GM19239 (cell line): ENCODE measurements around the gene TPSB2.
"Not testable (repeated sequence)": the region's sequence is repeated elsewhere in the genome, so short reads cannot be mapped to it uniquely, and the experiment has no call there.

Source experiments
- DNase-seq: peaks from one replicate; pipeline ENCODE4 v3.0.0; 2011; ENCODE audit warnings: low spot score; ENCODE audit not compliant: insufficient read length
- FAIRE-seq: peaks from 2 replicates; lab custom pipeline; 2011; peaks lifted over from hg19 to GRCh38; lab: Jason Lieb, UNC

Gene TPSB2

DNA sequence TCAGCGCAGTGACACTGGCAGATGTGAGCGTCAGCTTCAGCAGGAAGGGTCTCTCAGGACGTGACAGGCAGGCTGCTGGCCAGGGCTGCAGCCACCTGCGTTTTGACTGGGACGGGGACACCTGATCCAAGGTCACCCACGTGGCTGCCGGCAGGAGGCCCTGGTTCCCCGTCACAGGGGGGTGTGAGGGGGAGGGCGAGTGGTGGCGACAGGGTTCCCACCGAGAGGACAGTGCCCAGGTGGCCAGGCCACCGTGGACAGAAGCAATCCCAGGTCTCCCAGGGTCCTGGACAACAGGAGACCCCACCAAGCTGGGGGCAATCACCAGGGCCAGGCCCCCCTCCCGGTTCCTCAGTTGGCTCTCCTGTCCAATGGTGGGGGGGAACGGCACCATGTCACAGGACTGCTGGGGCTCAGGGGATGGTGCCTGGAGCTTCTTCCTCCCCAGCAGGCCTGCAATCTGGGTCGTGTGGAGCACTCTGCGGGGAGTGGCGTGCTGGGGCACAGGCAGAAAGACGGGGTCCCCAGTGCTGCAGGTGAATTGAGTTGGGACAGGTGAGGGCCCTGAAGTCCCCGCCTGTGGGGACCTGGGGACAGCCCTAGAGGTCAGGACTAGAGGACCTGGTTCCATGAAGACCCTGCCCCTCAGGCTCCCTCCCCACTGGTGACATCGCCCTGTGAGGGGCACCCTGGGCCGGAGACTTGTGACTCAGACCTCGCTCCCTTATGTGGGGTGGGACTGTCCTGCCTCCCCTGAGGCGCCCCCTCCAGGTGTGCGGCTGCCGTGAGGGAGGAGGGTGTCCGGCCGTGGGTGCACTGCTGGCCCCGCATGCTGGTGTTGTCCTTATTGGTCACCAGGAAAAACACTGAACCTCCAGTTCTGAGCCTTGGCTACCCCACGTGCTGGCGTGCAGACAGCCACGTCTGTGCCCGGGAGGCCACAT is 14.2 kb upstream of the TPSB2 start:
- not testable (repeated sequence) for DNase-seq, FAIRE-seq

GRCh38 chr16:1243363-1243762 is 13.4 kb upstream of the TPSB2 start:
- DNase-seq, FAIRE-seq: not testable (repeated sequence)

DNA sequence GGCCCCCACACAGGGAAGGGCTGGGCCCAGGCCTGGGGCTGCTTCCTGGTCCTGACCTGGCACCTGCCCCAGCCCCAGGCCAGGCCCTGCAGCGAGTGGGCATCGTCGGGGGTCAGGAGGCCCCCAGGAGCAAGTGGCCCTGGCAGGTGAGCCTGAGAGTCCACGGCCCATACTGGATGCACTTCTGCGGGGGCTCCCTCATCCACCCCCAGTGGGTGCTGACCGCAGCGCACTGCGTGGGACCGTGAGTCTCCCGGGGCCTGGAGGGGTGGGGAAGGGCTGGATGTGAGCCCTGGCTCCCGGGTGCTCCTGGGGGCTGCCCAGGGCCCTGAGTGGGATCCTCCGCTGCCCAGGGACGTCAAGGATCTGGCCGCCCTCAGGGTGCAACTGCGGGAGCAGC is 11.1 kb upstream of the TPSB2 start:
- not testable (repeated sequence) for FAIRE-seq, DNase-seq

GRCh38 chr16:1240436-1240835 is 10.5 kb upstream of the TPSB2 start, which contains the start of gene TPSAB1:
TSS of gene TPSAB1 (plus strand) at chr16:1240705. CDS start at chr16:1240939, 234 bp downstream.
- DNase-seq, FAIRE-seq: not testable (repeated sequence)

DNA sequence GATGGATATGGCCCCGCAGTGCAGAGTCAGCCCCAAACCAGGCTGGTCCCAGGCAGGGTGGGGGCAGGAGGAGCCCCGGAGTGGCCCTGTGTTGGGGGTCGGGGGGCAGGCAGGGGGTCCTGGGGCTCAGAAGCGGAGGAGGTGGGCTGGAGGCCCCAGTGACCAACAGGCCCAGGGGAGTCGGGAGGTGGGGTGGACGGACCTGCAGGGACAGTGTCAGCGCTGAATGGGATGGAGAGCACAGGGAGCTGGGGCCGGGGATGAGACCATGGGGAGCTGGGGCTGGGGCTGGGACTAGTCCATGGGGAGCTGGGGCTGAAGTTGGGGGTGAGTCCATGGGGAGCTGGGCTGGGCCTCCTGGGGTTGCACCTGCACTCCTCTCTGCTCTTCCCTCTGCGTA is 9.6 kb upstream of the TPSB2 start:
- FAIRE-seq, DNase-seq: not testable (repeated sequence)

GRCh38 chr16:1238909-1239308 is 8.9 kb upstream of the TPSB2 start:
- DNase-seq, FAIRE-seq: not testable (repeated sequence)

DNA sequence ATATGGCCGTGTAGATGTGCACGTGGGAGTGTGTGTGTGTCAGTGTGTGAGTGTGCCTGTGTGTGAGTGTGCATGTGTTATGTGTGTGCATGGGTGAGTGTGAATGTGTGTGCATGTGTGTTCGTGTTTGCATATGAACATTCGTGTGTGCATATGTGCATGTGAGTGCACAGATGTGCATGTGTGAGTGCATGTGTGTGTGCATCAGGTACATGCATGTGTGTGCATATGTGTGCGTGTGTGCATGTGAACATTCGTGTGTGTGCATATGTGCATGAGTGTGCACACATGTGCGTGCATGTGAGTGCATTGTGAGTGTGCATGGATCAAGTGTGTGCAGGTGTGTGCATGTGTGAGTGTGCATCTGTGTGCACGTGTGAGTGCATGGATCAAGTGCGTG is 8.0 kb upstream of the TPSB2 start:
- FAIRE-seq = no peak
- no peak for DNase-seq

DNA sequence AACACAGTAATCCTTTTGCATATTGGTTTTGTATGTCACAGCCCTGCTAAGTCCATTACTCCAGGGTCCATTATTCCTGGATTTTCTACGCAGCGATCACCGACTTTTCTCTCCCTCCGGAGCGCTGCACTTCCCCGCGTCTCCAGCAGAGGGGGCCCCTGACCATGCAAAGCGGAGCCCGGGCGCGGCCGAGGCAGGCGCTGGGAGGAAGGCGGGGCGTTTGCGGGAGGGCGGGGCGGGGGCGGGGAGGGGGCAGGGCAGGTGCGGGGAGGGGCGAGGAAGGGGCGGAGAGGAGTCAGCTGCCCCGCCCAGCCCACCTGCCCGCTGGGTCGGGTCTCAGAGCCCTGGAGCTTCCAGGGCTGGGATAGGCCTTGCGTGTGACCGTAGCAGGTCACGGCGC is 6.7 kb upstream of the TPSB2 start:
- FAIRE-seq = peak; percentile 89
- not testable (repeated sequence) for DNase-seq

DNA sequence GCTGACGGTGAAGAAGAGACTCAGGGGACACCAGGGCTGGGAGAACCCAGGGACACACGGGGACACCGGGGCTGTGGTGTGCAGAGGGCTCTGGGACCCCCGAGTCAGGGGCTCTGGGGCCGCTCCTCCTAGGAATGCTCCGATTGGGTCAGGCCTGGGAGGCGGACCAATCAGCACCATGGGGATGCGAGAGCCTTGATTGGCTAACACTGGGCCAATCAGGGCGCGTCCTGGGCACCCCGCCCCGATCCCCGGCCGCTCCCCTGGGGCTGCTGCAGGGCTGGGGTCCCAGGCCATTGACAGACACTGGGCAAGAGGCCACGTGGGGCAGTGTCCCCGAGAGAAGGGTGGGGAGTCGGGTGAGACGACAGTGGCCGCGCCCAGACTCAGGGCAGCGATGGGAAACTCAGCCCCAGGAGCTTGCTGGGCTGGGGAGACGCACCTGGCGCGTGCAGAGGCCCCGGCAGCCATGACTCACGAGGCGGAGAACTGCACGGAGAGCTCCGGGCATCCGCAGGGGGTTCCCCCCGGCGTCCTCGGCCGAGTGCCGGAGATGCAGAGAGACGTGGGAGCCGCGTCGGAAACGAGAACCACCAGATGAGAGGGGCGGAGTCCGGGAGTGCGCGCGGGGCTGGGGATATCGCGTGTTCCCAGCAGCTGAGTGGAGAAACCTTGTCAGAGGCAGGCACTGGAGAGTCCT is 2.2 kb upstream of the TPSB2 start:
- DNase-seq, FAIRE-seq: not testable (repeated sequence)

- FAIRE-seq, DNase-seq: not testable (repeated sequence)
These were observed 1.3 kb upstream of the TPSB2 start for GRCh38 chr16:1231301-1231700.

DNA sequence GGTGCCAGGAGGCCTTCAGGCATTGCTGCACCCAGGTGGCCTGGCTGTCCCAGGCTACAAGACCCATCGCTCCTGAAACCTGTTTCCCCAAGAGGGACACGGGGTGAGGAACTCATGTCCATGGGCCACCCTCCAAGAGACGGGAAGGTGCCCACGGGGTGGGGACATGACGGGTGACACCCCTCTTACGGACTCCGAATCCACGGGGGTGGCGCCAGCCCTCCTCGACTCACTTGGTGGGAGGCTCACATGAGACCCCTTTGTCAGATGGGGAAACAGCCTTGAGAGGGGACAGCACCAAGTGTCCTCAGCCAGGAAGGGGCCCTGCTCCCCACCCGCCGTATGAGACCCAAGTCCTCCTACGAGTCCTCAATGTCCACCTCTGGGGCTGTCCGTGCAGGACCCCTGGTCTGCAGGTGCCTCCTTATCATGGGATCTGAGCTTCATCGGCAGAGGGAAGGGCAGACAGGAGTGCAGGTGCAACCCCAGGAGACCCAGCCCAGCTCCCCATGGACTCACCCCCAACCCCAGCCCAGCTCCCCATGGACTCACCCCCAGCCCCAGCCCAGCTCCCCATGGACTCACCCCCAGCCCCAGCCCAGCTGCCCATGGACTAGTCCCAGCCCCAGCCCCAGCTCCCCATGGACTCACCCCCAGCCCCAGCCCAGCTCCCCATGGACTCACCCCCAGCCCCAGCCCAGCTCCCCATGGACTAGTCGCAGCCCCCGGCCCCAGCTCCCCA is 658 bp upstream of the TPSB2 start:
- not testable (repeated sequence) for FAIRE-seq, DNase-seq

GRCh38 chr16:1229476-1229875 is 508 bp downstream of the TPSB2 start:
- FAIRE-seq, DNase-seq: not testable (repeated sequence)

- not testable (repeated sequence) for DNase-seq, FAIRE-seq
These were observed 1.8 kb downstream of the TPSB2 start for GRCh38 chr16:1228227-1228626.

- not testable (repeated sequence) for FAIRE-seq
These were observed 3.3 kb downstream of the TPSB2 start for GRCh38 chr16:1226692-1227091.

DNA sequence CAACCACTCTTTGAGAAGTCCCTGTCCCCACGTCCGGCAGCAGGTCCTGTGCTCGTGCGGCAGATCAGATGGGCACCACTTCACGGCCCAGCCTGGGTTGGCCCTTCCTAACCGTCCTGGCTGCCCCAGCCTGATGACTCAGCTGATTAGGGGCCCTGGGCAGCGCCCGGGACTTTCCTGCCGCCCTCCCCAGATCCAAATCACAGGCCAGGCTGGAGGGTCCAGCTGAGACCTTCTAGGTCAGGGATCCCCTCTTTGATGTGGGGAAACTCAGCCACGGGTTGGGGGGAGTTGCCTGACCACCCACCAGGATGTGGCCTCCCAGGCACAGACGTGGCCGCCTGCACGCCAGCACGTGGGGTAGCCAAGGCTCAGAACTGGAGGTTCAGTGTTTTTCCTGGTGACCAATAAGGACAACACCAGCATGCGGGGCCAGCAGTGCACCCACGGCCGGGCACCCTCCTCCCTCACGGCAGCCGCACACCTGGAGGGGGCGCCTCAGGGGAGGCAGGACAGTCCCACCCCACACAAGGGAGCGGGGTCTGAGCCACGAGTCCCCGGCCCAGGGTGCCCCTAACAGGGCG is 4.2 kb downstream of the TPSB2 start:
- not testable (repeated sequence) for FAIRE-seq, DNase-seq

More at GRCh38 chr16:1226692-1227091, 3.3 kb downstream of the TPSB2 start:
- DNase-seq = not testable (repeated sequence)

GRCh38 chr16:1225051-1225451 is 4.9 kb downstream of the TPSB2 start, which contains the start of gene TPSG1:
TSS of gene TPSG1 (minus strand) at chr16:1225268. CDS start at chr16:1225252, 16 bp downstream.
- DNase-seq (no peak), FAIRE-seq (no peak)

DNA sequence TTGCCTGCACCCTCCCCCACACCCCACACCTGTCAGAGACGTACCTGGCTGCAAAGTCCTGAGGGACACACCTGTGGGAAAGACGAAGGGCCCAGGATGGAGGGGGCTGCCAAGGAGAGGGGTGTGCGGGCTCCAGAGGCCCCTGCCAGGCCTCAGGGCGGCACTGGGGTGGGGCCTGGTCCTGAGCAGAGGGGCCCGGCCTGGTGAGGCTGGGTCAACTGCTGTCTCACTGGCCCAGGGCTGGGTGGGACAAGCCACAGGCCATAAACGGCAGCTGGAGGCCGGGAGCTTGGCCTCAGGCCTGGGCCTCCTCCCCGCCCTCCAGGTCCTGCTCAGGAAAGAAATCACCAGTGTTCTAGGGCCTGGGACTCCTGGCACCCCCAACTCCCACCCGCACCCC is 5.4 kb downstream of the TPSB2 start:
- no peak for DNase-seq
- no peak for FAIRE-seq

DNA sequence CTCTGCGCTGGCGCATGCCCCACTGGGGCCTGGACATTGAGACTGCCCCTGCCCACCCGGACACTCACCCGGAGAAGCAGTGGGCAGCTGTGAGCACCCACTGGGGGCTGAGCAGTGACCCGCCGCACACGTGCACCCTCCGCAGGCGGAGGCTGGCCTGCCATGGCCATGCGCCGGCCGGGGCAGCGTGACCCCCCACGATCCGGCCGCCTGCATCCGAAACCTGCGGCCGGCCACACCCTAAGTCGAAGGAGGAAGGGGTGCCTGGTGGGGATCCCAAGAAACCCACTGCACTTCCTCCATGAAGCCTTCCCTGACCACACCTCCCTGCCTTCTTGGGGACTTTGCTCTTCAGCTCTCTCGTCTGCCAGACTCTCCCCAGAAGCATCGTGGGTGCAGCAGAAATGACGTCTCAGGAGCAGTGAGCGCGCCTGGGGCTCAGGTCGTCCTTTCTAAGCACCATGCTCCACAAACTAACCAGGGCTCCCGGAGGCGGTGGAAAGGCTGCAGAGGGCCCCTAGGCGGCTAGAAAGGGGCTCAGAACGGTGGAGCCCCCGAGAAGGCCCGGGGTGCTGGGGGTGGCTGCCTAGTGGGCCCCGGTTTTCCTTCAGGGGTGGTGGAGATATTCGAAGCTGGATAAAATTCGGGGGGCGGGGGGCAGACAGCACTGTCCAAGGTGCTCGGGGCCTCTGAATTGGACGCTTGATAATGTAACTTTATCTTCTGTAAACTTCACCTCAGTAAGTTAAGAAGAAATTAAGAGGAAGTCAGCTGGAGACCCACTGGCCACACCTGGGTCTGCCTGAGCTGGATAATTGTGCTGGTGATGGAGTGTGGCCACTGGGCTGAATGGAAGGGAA is 6.4 kb downstream of the TPSB2 start:
- no peak for DNase-seq
- no peak for FAIRE-seq
